Activated CD4-positive, CD25-positive, alpha-beta regulatory T cell treated with anti-CD3 and anti-CD28 coated beads, Interleukin-2, amount 50 U/mL, for 72 hours (primary cell): ENCODE measurements around the gene CENPL.
"Not testable (repeated sequence)": the region's sequence is repeated elsewhere in the genome, so short reads cannot be mapped to it uniquely, and the experiment has no call there.

ENCODE experiments used
- DNase-seq: peaks from one replicate; pipeline ENCODE4 v3.0.0; 2021

The CENPL gene

GRCh38 chr1:173824315-173825081 lies at the start of gene CENPL, which contains the start of gene DARS2:
TSS of gene CENPL (minus strand) at chr1:173824883. CDS start at chr1:173811299, 13,584 bp downstream.
TSS of gene DARS2 (plus strand) at chr1:173824673. CDS start at chr1:173825230, 557 bp downstream.
- DNase-seq, result peak; percentile 79

- DNase-seq, result no peak
These were observed 46.8 kb upstream of the CENPL start for GRCh38 chr1:173871500-173871899.

GRCh38 chr1:173871091-173871490 lies 46.4 kb upstream of the CENPL start:
- no peak for DNase-seq

- DNase-seq, result no peak
These were observed 45.8 kb upstream of the CENPL start for GRCh38 chr1:173870252-173871075.

GRCh38 chr1:173869021-173869359 lies 44.3 kb upstream of the CENPL start:
- no peak for DNase-seq

- peak; percentile 90 for DNase-seq
These were observed 43.8 kb upstream of the CENPL start, which contains the start of gene ZBTB37 for GRCh38 chr1:173868266-173869020. TSS of gene ZBTB37 (plus strand) at chr1:173868380. CDS start at chr1:173870226, 1,846 bp downstream.

- DNase-seq, result peak; percentile 97
These were observed 43.1 kb upstream of the CENPL start, which contains the start of gene GAS5 for GRCh38 chr1:173867753-173868265. TSS of gene GAS5 (minus strand) at chr1:173867989.

GRCh38 chr1:173867141-173867752 lies 42.6 kb upstream of the CENPL start:
- no peak for DNase-seq

GRCh38 chr1:173866413-173867115 lies 41.9 kb upstream of the CENPL start:
- DNase-seq, result no peak

- no peak for DNase-seq
These were observed 40.9 kb upstream of the CENPL start for GRCh38 chr1:173865468-173866164.

GRCh38 chr1:173864179-173864867 lies 39.6 kb upstream of the CENPL start:
- no peak for DNase-seq

- DNase-seq, result no peak
These were observed 38.8 kb upstream of the CENPL start for GRCh38 chr1:173863224-173864161.

- no peak for DNase-seq
These were observed 38.1 kb upstream of the CENPL start for GRCh38 chr1:173862769-173863223.

- DNase-seq, result not testable (repeated sequence)
These were observed 37.6 kb upstream of the CENPL start for GRCh38 chr1:173862146-173862768.

- no peak for DNase-seq
These were observed 37.1 kb upstream of the CENPL start for GRCh38 chr1:173861731-173862145.

- DNase-seq, result no peak
These were observed 35.4 kb upstream of the CENPL start for GRCh38 chr1:173860065-173860464.

- not testable (repeated sequence) for DNase-seq
These were observed 34.9 kb upstream of the CENPL start for GRCh38 chr1:173859547-173859946.

- DNase-seq, result no peak
These were observed 32.8 kb upstream of the CENPL start for GRCh38 chr1:173857363-173857917.
